Measurements from ENCODE around the gene DOCK6. TPM values are rescaled to one million over a fixed set of nuclear protein-coding genes. Genes with fewer than 3 reads are reported as not detected.

The DOCK6 gene
- total and polyA plus RNA-seq, 10 of the 15 experiments (the other 5 are each of a cell fraction or from before 2014, with no cell fraction given) = 0.76 to 24.8 (median 4.7) TPM

DNA sequence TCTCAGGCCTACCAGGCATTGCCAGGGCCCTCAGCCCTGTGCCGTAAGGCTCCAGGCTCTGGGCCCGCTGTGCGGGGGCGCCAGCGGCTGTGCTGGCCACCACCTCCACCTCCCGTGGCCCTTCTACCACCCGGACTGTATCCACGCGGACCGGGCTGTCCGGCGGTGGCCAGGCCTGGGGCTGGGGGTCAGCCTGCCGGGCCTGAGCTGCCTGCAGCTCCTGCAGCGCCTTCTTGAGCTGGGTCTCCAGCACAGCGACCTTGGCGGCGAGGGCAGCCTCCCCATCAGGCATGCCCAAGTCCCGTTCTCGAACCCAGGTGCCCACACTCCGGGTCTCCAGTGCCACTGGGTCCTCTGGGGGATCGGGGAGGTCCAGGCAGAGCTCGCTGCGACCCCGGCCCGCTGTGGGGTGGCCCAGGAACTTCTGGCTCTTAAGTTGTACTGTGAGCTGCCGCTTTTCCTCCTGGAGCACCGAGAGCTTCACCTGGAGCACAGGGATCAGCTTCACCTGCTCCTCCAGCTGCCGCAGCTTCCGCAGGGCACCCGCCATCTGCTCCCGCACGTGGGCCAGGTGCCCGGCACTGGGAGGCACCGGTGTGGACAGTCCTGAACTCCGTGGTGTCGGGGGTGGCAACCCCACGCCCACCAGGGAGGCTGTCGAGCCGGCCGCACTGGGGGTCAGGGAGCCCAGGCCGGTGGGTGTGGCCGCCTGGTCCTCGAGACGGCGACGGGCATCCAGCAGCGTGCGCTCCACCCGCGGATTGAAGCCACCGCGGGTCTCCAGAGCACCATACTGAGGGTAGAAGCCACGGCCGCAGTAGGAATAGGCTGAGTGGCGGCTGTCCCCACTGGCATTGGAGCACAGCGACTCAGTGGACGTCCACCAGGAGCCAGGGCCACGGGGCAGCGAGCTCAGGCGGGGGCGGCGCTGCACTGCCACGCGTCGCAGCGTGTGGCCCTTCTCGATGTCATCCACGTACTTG is 69.1 kb downstream of the DOCK6 start:
- 95% methylated on average over 56 of the region's 68 CpGs for WGBS (ENCODE audit: insufficient coverage, insufficient replicate concordance, low lambda C conversion rate, missing lambda C conversion rate)
- no peaks in the 10 kb centered on the region; the same call in 2 of the 3 replicates for H3K9me3 ChIP-seq (replicated peaks; ENCODE audit: control insufficient read depth, insufficient read depth, low read length)
- ChIA-PET POLR2A (no interaction called here), SMC1A (ENCODE audit: uncharacterized antibody, unreplicated experiment) (no interaction called here), CTCF (no interaction called here), RAD21 (ENCODE audit: unreplicated experiment) (no interaction called here)
- H3K27me3 ChIP-seq (replicated peaks in 1 of 2; ENCODE audit: control insufficient read depth in 2 of 2, insufficient read depth in 2 of 2, low read length in 1 of 2) = no peaks in the 10 kb centered on the region
- H3K4me1 ChIP-seq (ENCODE audit: control insufficient read depth, insufficient read depth, low read length) = peaks cover 22% of the 10 kb centered on the region
- TF ChIP-seq SKIL (IDR thresholded peaks at IDR 0.05; ENCODE audit: low read depth, poor library complexity, severe bottlenecking) (no peak), YBX1 (IDR thresholded peaks at IDR 0.05) (no peak), MXI1 (IDR thresholded peaks at IDR 0.05; ENCODE audit: low read depth, low read length) (no peak), CEBPZ (IDR thresholded peaks at IDR 0.05; ENCODE audit: low read depth, low read length) (no peak), SPI1 (IDR thresholded peaks at IDR 0.05; ENCODE audit: borderline replicate concordance, insufficient read depth, low read depth, low read length) (no peak), ZNF622 (IDR thresholded peaks at IDR 0.05) (no peak), ZBTB11 (CRISPR knock-in tag; IDR thresholded peaks at IDR 0.05) (no peak), NFYA (IDR thresholded peaks at IDR 0.05; ENCODE audit: borderline replicate concordance, low read depth, low read length) (no peak), HDGF (IDR thresholded peaks at IDR 0.05) (no peak), JUND (IDR thresholded peaks at IDR 0.05; ENCODE audit: low read depth, low read length) (no peak)
- H3K36me3 ChIP-seq (ENCODE audit: control insufficient read depth in 2 of 2, insufficient read depth in 2 of 2, low read length in 1 of 2) = no peaks in the 10 kb centered on the region; a peak in 1 of 4 replicates
- intact Hi-C loops (cut with micrococcal nuclease; ENCODE audit: unreplicated experiment) (no loop called here), in situ Hi-C loops (cut with MboI) (no loop called here)
- H4K20me1 ChIP-seq (ENCODE audit: control insufficient read depth, insufficient read depth) = no peaks in the 10 kb centered on the region
- no peak for ATAC-seq
- H2AFZ ChIP-seq (ENCODE audit: control insufficient read depth, low read depth, low read length) = no peak overlapping the region
- BruUV-seq (replicated peaks) = no TSS peak
- no peak overlapping the region for H3K4me2 ChIP-seq (ENCODE audit: control insufficient read depth, insufficient read depth)
- DNase-seq (ENCODE audit: low read depth, low spot score) = no peak
- FAIRE-seq = no peak
- H3K9ac ChIP-seq (ENCODE audit: control insufficient read depth, insufficient read depth, low read length) = no peak overlapping the region
- no peak overlapping the region for H3K4me3 ChIP-seq
- H3K27ac ChIP-seq (ENCODE audit: control insufficient read depth, insufficient read depth) = no peak overlapping the region
- peaks cover 3% of the 10 kb centered on the region for H3K79me2 ChIP-seq (ENCODE audit: control insufficient read depth, insufficient read depth, low read length)
